Ishikawa (cell line): ENCODE results near the gene GJC1.

Source experiments
- CEBPB ChIP-seq: IDR thresholded peaks from 2 replicates; pipeline ENCODE4 v1.6.1; 2012
- CREB1 ChIP-seq: IDR thresholded peaks from 2 replicates; pipeline ENCODE4 v1.6.1; 2012; ENCODE audit warnings: low read depth
- EGR1 ChIP-seq: IDR thresholded peaks from 2 replicates; pipeline ENCODE4 v1.6.1; 2012
- EP300 ChIP-seq: IDR thresholded peaks from 2 replicates; pipeline ENCODE4 v1.6.1; 2012; ENCODE audit warnings: borderline replicate concordance
- FOXM1 ChIP-seq: IDR thresholded peaks from 2 replicates; pipeline ENCODE4 v1.6.1; 2012; ENCODE audit warnings: low read depth, borderline replicate concordance
- MAX ChIP-seq: IDR thresholded peaks from 2 replicates; pipeline ENCODE4 v1.6.1; 2012
- NFIC ChIP-seq: IDR thresholded peaks from 2 replicates; pipeline ENCODE4 v1.6.1; 2012
- RAD21 ChIP-seq: IDR thresholded peaks from 2 replicates; pipeline ENCODE4 v1.6.1; 2012; ENCODE audit warnings: low read depth
- REST ChIP-seq: IDR thresholded peaks from 2 replicates; pipeline ENCODE4 v1.6.1; 2012; ENCODE audit warnings: low read depth, mild to moderate bottlenecking
- TAF1 ChIP-seq: IDR thresholded peaks from 2 replicates; pipeline ENCODE4 v1.6.1; 2012; ENCODE audit warnings: low read depth, mild to moderate bottlenecking
- TCF12 ChIP-seq: IDR thresholded peaks from 2 replicates; pipeline ENCODE4 v1.6.1; 2012; ENCODE audit warnings: low read depth
- TEAD4 ChIP-seq: IDR thresholded peaks from 2 replicates; pipeline ENCODE4 v1.6.1; 2012
- USF1 ChIP-seq: IDR thresholded peaks from 2 replicates; pipeline ENCODE4 v1.6.1; 2012
- YY1 ChIP-seq: IDR thresholded peaks from 2 replicates; pipeline ENCODE4 v1.6.1; 2012; ENCODE audit warnings: low read depth
- ZBTB7A ChIP-seq: IDR thresholded peaks from 2 replicates; pipeline ENCODE4 v1.6.1; 2012; ENCODE audit warnings: low read depth

Gene GJC1

GRCh38 chr17:44767493-44767892, 62.6 kb downstream of the GJC1 start:
- TF ChIP-seq EGR1 (no peak), REST (no peak), CREB1 (no peak), RAD21 (no peak), ZBTB7A (no peak), TCF12 (no peak), TEAD4 (no peak), EP300 (no peak), FOXM1 (no peak), TAF1 (no peak), MAX (no peak), YY1 (no peak)

- no peak for TF ChIP-seq RAD21
- TF ChIP-seq MAX, result no peak
- TF ChIP-seq TEAD4, result no peak
- TF ChIP-seq FOXM1, result no peak
- TF ChIP-seq YY1, result no peak
- no peak for TF ChIP-seq NFIC
- no peak for TF ChIP-seq CEBPB
- no peak for TF ChIP-seq REST
- TF ChIP-seq USF1, result no peak
- no peak for TF ChIP-seq EGR1
- no peak for TF ChIP-seq ZBTB7A
- TF ChIP-seq EP300, result no peak
- no peak for TF ChIP-seq CREB1
- no peak for TF ChIP-seq TAF1
- no peak for TF ChIP-seq TCF12
Observed at GRCh38 chr17:44766409-44767038, 63.6 kb downstream of the GJC1 start.

GRCh38 chr17:44765965-44766364, 64.1 kb downstream of the GJC1 start:
- TF ChIP-seq NFIC, result no peak
- no peak for TF ChIP-seq CREB1

- TF ChIP-seq TEAD4 (no peak), USF1 (no peak), ZBTB7A (no peak), CEBPB (no peak), MAX (no peak), NFIC (no peak), EGR1 (no peak), TAF1 (no peak), FOXM1 (no peak)
Observed at GRCh38 chr17:44763170-44763569, 66.9 kb downstream of the GJC1 start.

- no peak for TF ChIP-seq EGR1
- no peak for TF ChIP-seq EP300
- TF ChIP-seq YY1, result no peak
- no peak for TF ChIP-seq RAD21
- no peak for TF ChIP-seq FOXM1
- TF ChIP-seq REST, result no peak
- no peak for TF ChIP-seq USF1
Observed at GRCh38 chr17:44761932-44762810, 67.9 kb downstream of the GJC1 start.
